Measurements from ENCODE around the gene HOXD13.

Gene HOXD13

DNA sequence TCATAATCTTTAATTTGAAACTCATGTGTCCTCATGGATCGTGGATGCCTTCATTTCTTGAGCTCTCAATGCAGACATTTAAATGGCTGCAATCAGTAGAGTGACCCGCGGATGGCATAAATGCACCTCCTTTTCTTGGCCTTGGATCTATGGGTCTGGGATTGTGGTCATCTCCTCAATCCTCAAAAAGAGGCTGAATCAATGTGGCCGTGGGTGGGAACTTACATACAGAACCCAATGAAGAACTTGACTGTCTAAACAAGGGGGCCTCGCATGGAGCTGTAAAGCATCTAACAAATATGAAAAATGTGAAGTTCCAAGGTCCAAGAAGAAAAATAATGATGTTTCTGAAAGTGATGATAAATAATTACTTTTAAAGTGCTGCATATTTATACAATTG, 2.9 kb downstream of the HOXD13 start:
- no peak for DNase-seq

GRCh38 chr2:176096243-176096985, 3.9 kb downstream of the HOXD13 start:
- no peak for DNase-seq

GRCh38 chr2:176096986-176097819, 4.7 kb downstream of the HOXD13 start:
- peak; percentile 23 for DNase-seq

GRCh38 chr2:176097820-176098365, 5.4 kb downstream of the HOXD13 start:
- DNase-seq: no peak

- DNase-seq: no peak
Measured at GRCh38 chr2:176098366-176099158, 6.0 kb downstream of the HOXD13 start.

DNA sequence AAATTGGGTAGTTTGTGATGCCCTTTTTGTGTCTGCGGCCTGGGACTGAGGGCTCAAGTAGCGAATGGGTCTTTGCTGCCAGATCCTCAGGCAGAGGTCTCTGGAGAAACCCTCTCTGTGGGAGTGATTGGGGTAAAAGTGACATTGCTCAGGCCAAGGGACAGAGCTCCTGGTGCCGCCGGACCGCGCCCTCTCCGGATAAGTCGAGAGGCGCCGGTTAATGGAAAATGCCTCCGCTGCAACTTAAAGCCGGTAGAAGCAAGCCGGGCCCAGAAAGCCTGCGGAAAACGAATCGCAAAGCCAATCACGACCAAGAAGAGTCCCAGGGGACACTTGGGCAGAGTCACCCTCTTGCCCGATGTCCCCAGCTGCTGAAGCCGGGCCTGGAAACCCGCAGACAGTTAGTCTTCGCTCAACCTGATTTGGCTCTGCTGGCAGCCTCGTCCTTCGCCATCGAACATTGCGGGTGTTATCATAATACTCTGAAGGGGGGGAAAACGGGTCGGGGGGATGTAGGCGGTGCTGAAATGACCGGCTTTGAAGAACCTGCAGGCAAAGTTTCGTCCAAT, 6.7 kb downstream of the HOXD13 start:
- no peak for DNase-seq

- no peak for DNase-seq
Measured at GRCh38 chr2:176099728-176100546, 7.4 kb downstream of the HOXD13 start, which contains the start of gene HOXD12. HOXD12 (plus strand) TSS chr2:176099795; CDS start chr2:176099802, 7 bp downstream.

- DNase-seq: no peak
Measured at GRCh38 chr2:176100547-176101140, 8.1 kb downstream of the HOXD13 start.

DNA sequence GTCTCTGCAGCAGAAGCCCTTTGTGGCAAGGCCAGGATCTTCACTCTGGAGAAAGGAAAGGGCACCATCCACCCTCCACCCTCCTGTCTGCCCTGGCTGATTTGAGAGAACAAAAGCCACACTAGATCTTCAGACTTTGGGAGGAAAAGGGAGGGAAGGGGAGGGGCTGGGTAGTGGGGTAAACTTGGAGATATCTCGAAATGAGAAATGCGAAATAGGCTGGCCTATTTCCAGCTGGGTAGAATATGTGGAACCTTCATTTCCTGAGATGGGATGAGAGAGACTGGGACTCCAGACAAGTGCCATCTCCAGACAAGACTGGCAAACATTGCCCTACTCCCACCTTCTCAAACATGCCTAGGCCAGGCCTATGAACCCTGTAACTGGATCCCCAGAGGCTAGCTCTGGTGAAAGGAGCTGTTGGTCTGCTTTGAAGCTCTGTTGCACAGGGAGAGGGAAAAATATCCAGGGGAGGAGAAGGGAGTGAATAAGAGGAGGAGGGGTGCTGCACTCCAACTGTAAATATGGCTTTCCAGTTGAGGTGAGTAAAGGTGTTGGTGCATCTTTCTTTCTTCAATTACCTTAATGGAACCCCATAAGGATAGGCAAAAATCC, 8.8 kb downstream of the HOXD13 start:
- DNase-seq: no peak

DNA sequence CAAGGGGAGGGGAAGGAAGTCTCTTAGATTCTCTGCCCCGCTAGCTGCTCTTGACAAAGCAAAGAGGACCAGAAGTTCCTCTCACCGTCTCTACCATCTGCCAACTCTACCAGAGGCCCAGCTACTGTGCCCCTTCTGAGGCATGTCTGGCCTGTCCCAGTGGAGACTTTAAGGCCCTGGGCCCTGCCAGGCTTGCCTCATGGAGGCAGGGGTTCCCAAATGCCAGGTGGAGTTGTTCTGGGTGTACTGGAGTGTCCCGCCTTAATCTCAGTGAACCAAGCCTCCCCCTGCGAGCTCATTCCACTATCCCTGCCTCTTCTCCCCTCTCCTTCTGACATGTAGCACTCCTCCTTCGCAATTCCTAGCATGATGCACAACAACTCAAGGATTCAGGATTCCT, 9.3 kb downstream of the HOXD13 start:
- no peak for DNase-seq

GRCh38 chr2:176102309-176102866, 9.9 kb downstream of the HOXD13 start:
- no peak for DNase-seq

- no peak for DNase-seq
Measured at GRCh38 chr2:176103194-176103593, 10.7 kb downstream of the HOXD13 start.

DNA sequence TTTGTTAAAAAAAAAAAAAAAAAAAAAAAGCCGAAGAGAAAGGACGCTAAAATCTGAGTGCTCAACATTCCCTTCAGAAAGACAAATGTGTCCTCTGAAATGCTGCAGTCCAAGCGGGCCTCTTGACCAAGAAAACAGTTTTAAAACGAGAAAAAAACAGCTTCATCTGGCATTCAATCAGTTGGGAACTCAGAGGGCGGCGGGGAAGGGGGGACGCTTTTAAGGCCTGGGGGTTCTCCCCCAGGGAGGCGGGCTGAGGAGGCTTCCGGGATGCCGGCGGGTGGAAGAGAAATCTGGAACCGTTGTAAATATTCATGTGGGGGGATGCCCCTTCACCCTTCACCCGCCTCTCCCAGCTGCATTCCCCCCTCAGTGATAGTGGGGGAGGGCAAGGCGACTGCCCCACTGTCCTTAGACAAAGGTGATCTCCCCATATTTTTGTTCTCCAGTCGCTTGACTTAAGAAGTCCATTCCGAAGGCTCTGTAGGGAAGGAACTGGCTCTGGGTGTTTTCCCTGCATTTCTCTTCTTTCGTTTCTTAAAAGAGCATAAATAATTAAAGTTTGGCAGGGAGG, 11.3 kb downstream of the HOXD13 start:
- no peak for DNase-seq

- DNase-seq: no peak
Measured at GRCh38 chr2:176104316-176105077, 12.0 kb downstream of the HOXD13 start.

DNA sequence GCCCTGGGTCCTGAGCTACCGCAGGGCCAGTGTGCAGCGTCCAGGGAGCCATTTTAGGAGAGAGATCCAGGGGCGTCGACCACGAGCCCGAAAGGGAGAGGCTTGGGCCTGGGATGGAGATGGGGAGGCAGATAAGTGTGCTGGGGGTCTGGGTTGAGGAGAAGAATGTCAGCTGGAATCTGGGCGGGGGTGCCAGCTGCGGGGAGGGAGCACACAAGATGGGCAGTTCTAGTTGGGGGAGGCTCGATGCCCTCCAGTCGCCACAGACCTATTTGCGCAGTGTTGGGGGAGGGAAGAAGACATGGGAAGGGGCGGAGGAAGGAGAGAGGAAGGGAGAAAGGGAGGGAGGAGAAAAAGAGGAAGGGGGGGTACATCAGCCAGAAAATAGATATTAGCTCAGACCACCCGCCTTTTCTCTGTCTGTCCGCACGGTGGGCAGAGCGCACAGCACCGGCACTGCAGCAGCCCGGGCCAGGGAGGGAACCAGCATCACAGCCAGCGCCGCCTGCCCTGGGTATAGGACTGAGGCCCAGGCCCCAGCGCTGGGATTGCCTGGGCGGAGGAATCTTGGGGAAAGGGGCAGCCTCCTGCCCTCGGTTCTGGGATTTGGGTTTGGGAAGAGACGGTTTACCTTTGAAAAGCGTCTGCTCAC, 12.7 kb downstream of the HOXD13 start:
- no peak for DNase-seq

DNA sequence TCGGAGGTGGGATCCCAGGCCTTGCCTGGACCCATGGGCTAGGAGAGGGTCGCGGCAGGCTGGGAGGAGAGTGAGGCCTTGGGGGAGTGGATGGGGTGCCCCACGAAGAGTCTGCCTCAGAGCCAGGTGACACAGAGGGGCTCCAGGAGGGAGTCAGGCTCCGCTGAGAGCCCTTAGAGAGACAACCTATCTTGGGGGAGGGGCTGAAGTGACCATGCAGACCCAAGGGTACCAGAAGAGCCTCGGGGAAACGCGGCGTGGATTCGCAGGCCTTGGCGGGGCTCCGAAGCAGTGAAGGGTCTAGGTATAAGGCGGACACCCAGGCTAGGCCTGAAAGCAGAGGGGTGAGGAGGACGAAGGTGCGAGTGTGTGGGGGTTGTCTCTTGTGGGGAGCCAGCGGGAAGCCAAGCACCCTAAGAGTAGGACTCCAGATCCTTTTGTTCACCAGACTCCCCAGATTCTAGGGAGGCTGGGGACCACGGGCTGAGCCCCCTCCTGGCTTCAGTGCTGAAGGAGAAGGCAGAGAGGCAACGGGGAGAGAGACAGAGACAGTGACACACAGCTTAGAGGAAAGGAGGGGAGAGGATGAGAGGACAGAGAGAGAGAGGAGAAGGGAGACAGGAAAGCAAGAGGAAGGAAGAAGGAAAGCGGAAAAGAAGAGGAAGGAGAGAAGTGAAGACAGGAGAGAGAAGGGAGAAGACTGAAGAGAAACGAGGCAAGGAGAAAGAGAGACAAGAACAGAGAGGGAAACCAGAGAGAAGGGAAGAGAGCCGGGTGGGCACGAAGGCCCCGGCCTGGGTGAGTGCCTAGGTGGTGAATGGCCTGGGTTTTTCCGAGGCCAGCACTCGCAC, 13.4 kb downstream of the HOXD13 start:
- DNase-seq: no peak
